ENCODE measurements around the gene POLR2J3. TPM values are rescaled to one million over a fixed set of nuclear protein-coding genes. Genes with fewer than 3 reads are reported as not detected.
"Not testable (repeated sequence)": the region's sequence is repeated elsewhere in the genome, so short reads cannot be mapped to it uniquely, and the experiment has no call there.

Gene POLR2J3
- total and polyA plus RNA-seq, 2 of the 4 experiments (the other 2 are of a cell fraction) = 14.2 to 14.7 TPM

GRCh38 chr7:102550808-102551422 is 21.5 kb downstream of the POLR2J3 start, which contains the start of gene SPDYE2:
Gene SPDYE2 (plus strand): TSS chr7:102551226. CDS start chr7:102553256, 2,030 bp downstream.
- H4K8ac ChIP-seq (ENCODE audit: low read depth in 2 of 2, low read length in 2 of 2); H3K4ac ChIP-seq (ENCODE audit: low read depth, low read length); H4K5ac ChIP-seq (ENCODE audit: low read depth, low read length); CTCF ChIA-PET; H3K18ac ChIP-seq (ENCODE audit: low read depth, low read length); H3K4me1 ChIP-seq (ENCODE audit: control insufficient read depth, insufficient read depth, low read length); H2BK15ac ChIP-seq (ENCODE audit: low read depth, low read length); H3K4me2 ChIP-seq (ENCODE audit: low read depth, low read length); intact Hi-C loops (cut with micrococcal nuclease); H3K9me1 ChIP-seq (ENCODE audit: insufficient read depth, low read length); H4K20me1 ChIP-seq (ENCODE audit: insufficient read depth, low read length); in situ Hi-C loops (cut with MboI; ENCODE audit: low sequenced_read_pairs); H2AFZ ChIP-seq (replicated peaks; ENCODE audit: low read length, poor library complexity); POLR2A ChIA-PET (ENCODE audit: unreplicated experiment); DNase-seq; H2AK9ac ChIP-seq (replicated peaks; ENCODE audit: low read depth, low read length, poor library complexity); H3K36me3 ChIP-seq (ENCODE audit: control insufficient read depth, insufficient read depth, low read length); H3K79me1 ChIP-seq (ENCODE audit: low read depth in 1 of 2, low read length in 2 of 2); H2AK5ac ChIP-seq (ENCODE audit: low read depth, low read length); H2BK5ac ChIP-seq (ENCODE audit: low read depth, low read length, poor library complexity, severe bottlenecking); H3K23ac ChIP-seq (ENCODE audit: low read depth, low read length); ATAC-seq (ENCODE audit: low read depth); H4K91ac ChIP-seq (ENCODE audit: insufficient read depth, low read depth, low read length); H3K9ac ChIP-seq (ENCODE audit: low read depth, low read length); H3K9me3 ChIP-seq (ENCODE audit: control insufficient read depth, insufficient read depth, low read length); H3K27ac ChIP-seq (ENCODE audit: insufficient read depth, low read length); H3K56ac ChIP-seq (ENCODE audit: extremely low read depth, insufficient read depth, low read length); H2BK20ac ChIP-seq (ENCODE audit: low read depth, low read length); BruUV-seq (replicated peaks); H3K27me3 ChIP-seq (ENCODE audit: control insufficient read depth, insufficient read depth, low read length); H3K4me3 ChIP-seq (ENCODE audit: insufficient read depth, low read depth, low read length); dilution Hi-C loops (cut with HindIII; ENCODE audit: low sequenced_read_pairs, unreplicated experiment); H3K14ac ChIP-seq (replicated peaks; ENCODE audit: low read depth, low read length); H2BK120ac ChIP-seq (ENCODE audit: low read depth, low read length): not testable (repeated sequence)
- no CpG with 5 or more reads among the region's 6 CpGs for WGBS, 2 experiments (ENCODE audit: extremely low coverage in 2 of 2, insufficient read length in 1 of 2)

- H2AK9ac ChIP-seq (replicated peaks; ENCODE audit: low read depth, low read length, poor library complexity); H3K27me3 ChIP-seq (ENCODE audit: control insufficient read depth, insufficient read depth, low read length); in situ Hi-C loops (cut with MboI; ENCODE audit: low sequenced_read_pairs); H4K5ac ChIP-seq (ENCODE audit: low read depth, low read length); intact Hi-C loops (cut with micrococcal nuclease); H3K14ac ChIP-seq (replicated peaks; ENCODE audit: low read depth, low read length); BruUV-seq (replicated peaks); H2BK5ac ChIP-seq (ENCODE audit: low read depth, low read length, poor library complexity, severe bottlenecking); H2BK120ac ChIP-seq (ENCODE audit: low read depth, low read length); dilution Hi-C loops (cut with HindIII; ENCODE audit: low sequenced_read_pairs, unreplicated experiment); H2BK15ac ChIP-seq (ENCODE audit: low read depth, low read length); CTCF ChIA-PET; H3K9me3 ChIP-seq (ENCODE audit: control insufficient read depth, insufficient read depth, low read length); H3K36me3 ChIP-seq (ENCODE audit: control insufficient read depth, insufficient read depth, low read length); H3K9me1 ChIP-seq (ENCODE audit: insufficient read depth, low read length); H3K56ac ChIP-seq (ENCODE audit: extremely low read depth, insufficient read depth, low read length); H4K8ac ChIP-seq (ENCODE audit: low read depth in 2 of 2, low read length in 2 of 2); H4K20me1 ChIP-seq (ENCODE audit: insufficient read depth, low read length); H3K27ac ChIP-seq (ENCODE audit: insufficient read depth, low read length); H3K23ac ChIP-seq (ENCODE audit: low read depth, low read length); H3K9ac ChIP-seq (ENCODE audit: low read depth, low read length); H3K4me3 ChIP-seq (ENCODE audit: insufficient read depth, low read depth, low read length); POLR2A ChIA-PET (ENCODE audit: unreplicated experiment); H2AK5ac ChIP-seq (ENCODE audit: low read depth, low read length); H3K79me1 ChIP-seq (ENCODE audit: low read depth in 1 of 2, low read length in 2 of 2); H2AFZ ChIP-seq (replicated peaks; ENCODE audit: low read length, poor library complexity); H4K91ac ChIP-seq (ENCODE audit: insufficient read depth, low read depth, low read length); H3K18ac ChIP-seq (ENCODE audit: low read depth, low read length); H3K4me1 ChIP-seq (ENCODE audit: control insufficient read depth, insufficient read depth, low read length); H2BK20ac ChIP-seq (ENCODE audit: low read depth, low read length); DNase-seq; H3K4me2 ChIP-seq (ENCODE audit: low read depth, low read length); H3K4ac ChIP-seq (ENCODE audit: low read depth, low read length): not testable (repeated sequence)
- no CpG with 5 or more reads among the region's 6 CpGs for WGBS, 2 experiments (ENCODE audit: extremely low coverage in 2 of 2, insufficient read length in 1 of 2)
- ATAC-seq (ENCODE audit: low read depth) = peak; percentile 78
Observed at GRCh38 chr7:102546353-102546752, 26.0 kb downstream of the POLR2J3 start.
